HepG2 (cell line): ENCODE measurements around the gene GLS2. TPM values are rescaled to one million over a fixed set of nuclear protein-coding genes. Genes with fewer than 3 reads are reported as not detected.

Experiments
- ARHGAP35 ChIP-seq: sonication (generic); formaldehyde crosslinking; IDR thresholded peaks from 2 replicates; pipeline ENCODE4 v1.9.0; 2022; ENCODE audit warnings: mild to moderate bottlenecking, inconsistent platforms, moderate library complexity, missing genetic modification reagents, borderline replicate concordance
- BCL3 ChIP-seq: sonication (generic); formaldehyde crosslinking; IDR thresholded peaks from 2 replicates; pipeline ENCODE4 v1.5.1; 2020; ENCODE audit warnings: mild to moderate bottlenecking, missing genetic modification reagents, moderate library complexity
- CREM ChIP-seq, 2 experiments: sonication (generic) in 1 of 2; formaldehyde crosslinking in 1 of 2; IDR thresholded peaks; 2 replicates each; pipeline versions ENCODE4 v1.4.0 to v1.6.1; 2016 to 2020; ENCODE audit warnings: antibody characterized with exemption in 1 of 2, mild to moderate bottlenecking in 1 of 2, missing genetic modification reagents in 1 of 2
- DNMT1 ChIP-seq: sonication (generic); formaldehyde crosslinking; IDR thresholded peaks from 2 replicates; pipeline ENCODE4 v1.5.1; 2020; ENCODE audit warnings: mild to moderate bottlenecking, missing genetic modification reagents
- FOXP1 ChIP-seq, 2 experiments: fragments of 450-650 bp in 1 of 2; IDR thresholded peaks; 2 replicates each; pipeline ENCODE4 v1.6.1; 2017 to 2018; ENCODE audit warnings: antibody characterized with exemption in 1 of 2
- HINFP ChIP-seq: sonication (generic); formaldehyde crosslinking; IDR thresholded peaks from 2 replicates; pipeline ENCODE4 v1.4.0; 2020; ENCODE audit warnings: low read depth, mild to moderate bottlenecking, missing genetic modification reagents
- NFATC3 ChIP-seq: sonication (generic); formaldehyde crosslinking; IDR thresholded peaks from 2 replicates; pipeline ENCODE4 v1.5.1; 2020; ENCODE audit warnings: mild to moderate bottlenecking, missing genetic modification reagents
- NFKBIZ ChIP-seq: IDR thresholded peaks from 2 replicates; pipeline ENCODE4 v1.6.1; 2018; ENCODE audit warnings: missing genetic modification reagents, missing compliant biosample characterization
- STAT5B ChIP-seq: sonication (generic); formaldehyde crosslinking; IDR thresholded peaks from 2 replicates; pipeline ENCODE4 v1.4.0; 2020; ENCODE audit warnings: missing genetic modification reagents
- THYN1 ChIP-seq: sonication (generic); formaldehyde crosslinking; IDR thresholded peaks from 2 replicates; pipeline ENCODE4 v1.8.1; 2023; ENCODE audit warnings: low read depth, mild to moderate bottlenecking, moderate library complexity, missing genetic modification reagents, borderline replicate concordance
- ZBTB7A ChIP-seq: sonication (generic); formaldehyde crosslinking; IDR thresholded peaks from 2 replicates; pipeline ENCODE4 v1.8.0; 2022; ENCODE audit warnings: mild to moderate bottlenecking, missing genetic modification reagents
- ZEB1 ChIP-seq: IDR thresholded peaks from 2 replicates; pipeline ENCODE4 v1.6.1; 2012; ENCODE audit warnings: mild to moderate bottlenecking, low read depth, inconsistent platforms; ENCODE audit not compliant: insufficient replicate concordance
- ZNF446 ChIP-seq: sonication (generic); formaldehyde crosslinking; IDR thresholded peaks from 2 replicates; pipeline ENCODE4 v1.5.0; 2020; ENCODE audit warnings: mild to moderate bottlenecking, missing genetic modification reagents
- ZNF513 ChIP-seq: sonication (generic); formaldehyde crosslinking; conservative IDR thresholded peaks from 2 replicates; pipeline ENCODE4 v1.5.0; 2020; ENCODE audit warnings: missing genetic modification reagents
- polyA plus RNA-seq, 8 experiments: library from polyadenylated mRNA; depleted of rRNA in 3 of 8; stranded (reverse) in 7 of 8; unstranded in 1 of 8; fragments of >200 nt; fragmentation: Illumina TruSeq in 4 of 8; extraction: Trizol in 4 of 8; gene quantifications; 2 replicates each; pipeline versions ENCODE4 v1.2.1 to v1.2.3, GENCODE V29; 2011 to 2016; ENCODE audit warnings: low read depth in 4 of 8, missing spikeins in 1 of 8, mixed read lengths in 1 of 8; ENCODE audit not compliant: insufficient read depth in 1 of 8
- total RNA-seq, 5 experiments: library from RNA; depleted of rRNA; stranded (reverse); fragments of >200 nt; fragmentation: Illumina TruSeq; extraction: Trizol; gene quantifications; 2 replicates each; pipeline ENCODE4 v1.2.3, GENCODE V29; 2016; ENCODE audit warnings: low read depth in 1 of 5
- TF ChIP-seq, protein P1 (sequence below): sonication (generic); formaldehyde crosslinking; IDR thresholded peaks from 2 replicates; pipeline ENCODE4 v1.8.0; 2022; ENCODE audit warnings: missing genetic modification reagents, mild to moderate bottlenecking, inconsistent platforms, borderline replicate concordance
- TF ChIP-seq, protein P2 (sequence below), 2 experiments: sonication (generic) in 1 of 2; formaldehyde crosslinking in 1 of 2; IDR thresholded peaks; 2 replicates each; pipeline versions ENCODE4 v1.4.0 to v1.6.1; 2016 to 2020; ENCODE audit warnings: borderline replicate concordance in 1 of 2, low read depth in 1 of 2, mild to moderate bottlenecking in 1 of 2, missing genetic modification reagents in 1 of 2

The GLS2 gene
- total and polyA plus RNA-seq, 2 of the 13 experiments (the other 11 are each of a cell fraction or from before 2014, with no cell fraction given): 8.6 to 12.2 TPM

DNA sequence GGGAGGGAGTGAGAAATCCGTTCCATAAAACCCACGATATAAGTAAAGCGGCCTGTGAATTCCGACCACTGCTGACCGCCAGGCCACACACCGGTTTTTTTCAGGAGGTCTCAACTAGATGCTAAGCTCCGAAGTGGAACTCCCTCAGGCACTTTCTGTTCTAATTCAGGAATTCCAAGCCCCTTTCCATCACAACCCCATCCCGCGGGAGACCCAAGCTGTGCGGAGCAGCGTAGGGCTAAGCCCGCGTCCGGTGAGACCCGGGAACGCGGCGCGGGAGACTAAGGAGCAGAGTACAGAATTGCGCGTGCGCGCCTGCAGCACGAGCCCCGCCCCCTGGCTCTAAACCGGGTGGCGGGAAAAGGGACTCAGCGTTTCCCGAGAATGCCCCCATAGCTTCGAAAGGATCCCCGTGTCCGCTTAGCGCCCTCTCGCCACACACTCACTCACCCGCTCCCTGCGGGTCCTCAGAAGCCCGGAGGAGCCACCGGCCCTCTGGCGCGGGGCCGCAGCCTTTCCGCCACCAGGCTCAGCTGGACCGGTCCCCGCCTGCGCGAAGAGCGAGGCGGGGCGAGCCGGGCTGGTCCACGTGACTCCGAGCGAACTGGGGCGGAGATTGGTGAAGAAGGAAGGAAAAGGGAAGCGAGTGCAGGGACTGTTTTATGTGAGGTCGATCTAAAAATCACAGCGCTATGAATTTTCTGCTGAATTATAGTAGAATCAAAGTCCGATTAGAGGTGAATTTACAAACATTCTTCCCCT is 38.9 kb downstream of the GLS2 start, which contains the start of gene TIMELESS (continued):
- no peak for TF ChIP-seq ZNF513 (CRISPR knock-in tag)
- TF ChIP-seq BCL3 (CRISPR knock-in tag): peak; percentile 78; the same call in 1 of the 2 replicates
- 0 out of 2 replicates have a peak, but pooled peaks have one; percentile 8 for TF ChIP-seq CREM (IDR thresholded peaks at IDR 0.05)
- TF ChIP-seq CREM (CRISPR knock-in tag; IDR thresholded peaks at IDR 0.05): no peak
- peak; percentile 27 for TF ChIP-seq ZEB1
- TF ChIP-seq ZNF446: peak; percentile 73; the same call in 1 of the 2 replicates
- TF ChIP-seq STAT5B (CRISPR knock-in tag): no peak
- TF ChIP-seq DNMT1 (CRISPR knock-in tag): no peak
- TF ChIP-seq NFATC3 (CRISPR knock-in tag): peak; percentile 77; the same call in 1 of the 2 replicates
- TF ChIP-seq, protein P1, sequence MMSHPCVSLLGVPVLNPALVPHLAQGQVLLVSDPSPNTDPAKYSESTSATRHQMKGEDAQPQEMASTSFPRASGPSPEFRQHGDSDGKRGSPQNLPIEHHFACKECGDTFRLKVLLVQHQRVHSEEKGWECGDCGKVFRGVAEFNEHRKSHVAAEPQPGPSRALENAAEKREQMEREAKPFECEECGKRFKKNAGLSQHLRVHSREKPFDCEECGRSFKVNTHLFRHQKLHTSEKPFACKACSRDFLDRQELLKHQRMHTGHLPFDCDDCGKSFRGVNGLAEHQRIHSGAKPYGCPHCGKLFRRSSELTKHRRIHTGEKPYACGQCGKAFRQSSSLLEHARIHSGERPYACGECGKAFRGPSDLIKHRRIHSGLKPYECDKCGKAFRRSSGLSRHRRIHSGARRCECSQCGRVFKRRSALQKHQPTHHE (CRISPR knock-in tag): peak; percentile 83; the same call in 1 of the 2 replicates
- TF ChIP-seq FOXP1 (IDR thresholded peaks at IDR 0.05): no peak
- no peak for TF ChIP-seq FOXP1 (CRISPR knock-in tag; IDR thresholded peaks at IDR 0.05)
- TF ChIP-seq THYN1: no peak
- TF ChIP-seq ZBTB7A (CRISPR knock-in tag): no peak
- peak; percentile 50; the same call in 1 of the 2 replicates for TF ChIP-seq HINFP (CRISPR knock-in tag)
- TF ChIP-seq ARHGAP35: peak; percentile 77; the same call in 1 of the 2 replicates
- TF ChIP-seq NFKBIZ (CRISPR knock-in tag): no peak
- TF ChIP-seq, protein P2, sequence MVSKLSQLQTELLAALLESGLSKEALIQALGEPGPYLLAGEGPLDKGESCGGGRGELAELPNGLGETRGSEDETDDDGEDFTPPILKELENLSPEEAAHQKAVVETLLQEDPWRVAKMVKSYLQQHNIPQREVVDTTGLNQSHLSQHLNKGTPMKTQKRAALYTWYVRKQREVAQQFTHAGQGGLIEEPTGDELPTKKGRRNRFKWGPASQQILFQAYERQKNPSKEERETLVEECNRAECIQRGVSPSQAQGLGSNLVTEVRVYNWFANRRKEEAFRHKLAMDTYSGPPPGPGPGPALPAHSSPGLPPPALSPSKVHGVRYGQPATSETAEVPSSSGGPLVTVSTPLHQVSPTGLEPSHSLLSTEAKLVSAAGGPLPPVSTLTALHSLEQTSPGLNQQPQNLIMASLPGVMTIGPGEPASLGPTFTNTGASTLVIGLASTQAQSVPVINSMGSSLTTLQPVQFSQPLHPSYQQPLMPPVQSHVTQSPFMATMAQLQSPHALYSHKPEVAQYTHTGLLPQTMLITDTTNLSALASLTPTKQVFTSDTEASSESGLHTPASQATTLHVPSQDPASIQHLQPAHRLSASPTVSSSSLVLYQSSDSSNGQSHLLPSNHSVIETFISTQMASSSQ (IDR thresholded peaks at IDR 0.05; ENCODE audit: low read depth): no peak
- TF ChIP-seq, protein P2 (CRISPR knock-in tag; IDR thresholded peaks at IDR 0.05; ENCODE audit: borderline replicate concordance): peak; percentile 12; the same call in 1 of the 2 replicates
